Measurements from ENCODE around the gene PTRHD1.

- TF ChIP-seq PKNOX1 (IDR thresholded peaks at IDR 0.05) (no peak), FOXM1 (IDR thresholded peaks at IDR 0.05; ENCODE audit: borderline replicate concordance) (no peak)
Measured at GRCh38 chr2:24840164-24840869, 47.1 kb upstream of the PTRHD1 start.
